ENCODE data around the gene DNAJC15. TPM values are rescaled to one million over a fixed set of nuclear protein-coding genes. Genes with fewer than 3 reads are reported as not detected.
A peak's percentile ranks its signal among the peaks of the same experiment; 100 is the strongest.

The DNAJC15 gene
- total RNA-seq, 1 experiment from 2014 or later = 20.7 TPM

- H3K36me3 ChIP-seq = no peaks in the 10 kb centered on the region
- peak overlapping the region; percentile 57 for H3K4me3 ChIP-seq
- H3K9me3 ChIP-seq (replicated peaks) = no peaks in the 10 kb centered on the region
These were observed 30.6 kb upstream of the DNAJC15 start for GRCh38 chr13:42992764-42993122.

GRCh38 chr13:42994878-42995277 is 28.5 kb upstream of the DNAJC15 start:
- Histone ChIP-seq H3K4me1 (replicated peaks) (peaks cover 48% of the 10 kb centered on the region), H3K36me3 (no peaks in the 10 kb centered on the region)

More at GRCh38 chr13:42992764-42993122, 30.6 kb upstream of the DNAJC15 start:
- no peak for DNase-seq (ENCODE audit: low read depth in 1 of 2, low spot score in 2 of 2)
- Histone ChIP-seq H3K27me3 (replicated peaks) (no peaks in the 10 kb centered on the region), H3K27ac (peak overlapping the region; percentile 91), H3K4me1 (replicated peaks) (peaks cover 44% of the 10 kb centered on the region)

GRCh38 chr13:42996584-42996983 is 26.8 kb upstream of the DNAJC15 start:
- H3K4me1 ChIP-seq (replicated peaks) = peaks cover 31% of the 10 kb centered on the region
- H3K27ac ChIP-seq = peak overlapping the region; percentile 73
- H3K36me3 ChIP-seq = no peaks in the 10 kb centered on the region
- no peaks in the 10 kb centered on the region for H3K9me3 ChIP-seq (replicated peaks)
- H3K4me3 ChIP-seq = no peak overlapping the region
- no peaks in the 10 kb centered on the region for H3K27me3 ChIP-seq (replicated peaks)
- peak; percentile 61 to 78 for DNase-seq (ENCODE audit: low read depth in 1 of 2, low spot score in 2 of 2)

More at GRCh38 chr13:42994878-42995277, 28.5 kb upstream of the DNAJC15 start:
- DNase-seq (ENCODE audit: low read depth in 1 of 2, low spot score in 2 of 2) = no peak
- Histone ChIP-seq H3K27me3 (replicated peaks) (no peaks in the 10 kb centered on the region), H3K4me3 (no peak overlapping the region), H3K27ac (no peak overlapping the region), H3K9me3 (replicated peaks) (no peaks in the 10 kb centered on the region)

- Histone ChIP-seq H3K4me1 (replicated peaks) (peaks cover 28% of the 10 kb centered on the region), H3K9me3 (replicated peaks) (no peaks in the 10 kb centered on the region), H3K4me3 (no peak overlapping the region), H3K27ac (peak overlapping the region; percentile 73), H3K36me3 (no peaks in the 10 kb centered on the region), H3K27me3 (replicated peaks) (no peaks in the 10 kb centered on the region)
- DNase-seq (ENCODE audit: low read depth in 1 of 2, low spot score in 2 of 2) = peak in 1 of 2 experiments; percentile 53
These were observed 26.0 kb upstream of the DNAJC15 start for GRCh38 chr13:42997381-42997780.

GRCh38 chr13:42999491-42999890 is 23.9 kb upstream of the DNAJC15 start:
- no peaks in the 10 kb centered on the region for H3K36me3 ChIP-seq
- DNase-seq (ENCODE audit: low read depth in 1 of 2, low spot score in 2 of 2) = no peak
- no peak overlapping the region for H3K4me3 ChIP-seq
- H3K27ac ChIP-seq = no peak overlapping the region
- peaks cover 26% of the 10 kb centered on the region for H3K4me1 ChIP-seq (replicated peaks)
- no peaks in the 10 kb centered on the region for H3K27me3 ChIP-seq (replicated peaks)
- H3K9me3 ChIP-seq (replicated peaks) = no peaks in the 10 kb centered on the region

- no peak overlapping the region for H3K4me3 ChIP-seq
- no peaks in the 10 kb centered on the region for H3K27me3 ChIP-seq (replicated peaks)
- H3K9me3 ChIP-seq (replicated peaks) = no peaks in the 10 kb centered on the region
- peaks cover 35% of the 10 kb centered on the region for H3K4me1 ChIP-seq (replicated peaks)
- no peak overlapping the region for H3K27ac ChIP-seq
- no peaks in the 10 kb centered on the region for H3K36me3 ChIP-seq
- DNase-seq (ENCODE audit: low read depth in 1 of 2, low spot score in 2 of 2) = no peak
These were observed 22.7 kb upstream of the DNAJC15 start for GRCh38 chr13:43000676-43001075.

- H3K36me3 ChIP-seq = no peaks in the 10 kb centered on the region
- H3K27me3 ChIP-seq (replicated peaks) = no peaks in the 10 kb centered on the region
These were observed 21.4 kb upstream of the DNAJC15 start for GRCh38 chr13:43002021-43002420.

GRCh38 chr13:43003010-43003409 is 20.4 kb upstream of the DNAJC15 start:
- Histone ChIP-seq H3K27ac (no peak overlapping the region), H3K36me3 (no peaks in the 10 kb centered on the region), H3K4me3 (no peak overlapping the region), H3K9me3 (replicated peaks) (no peaks in the 10 kb centered on the region), H3K4me1 (replicated peaks) (peaks cover 38% of the 10 kb centered on the region), H3K27me3 (replicated peaks) (no peaks in the 10 kb centered on the region)
- no peak for DNase-seq (ENCODE audit: low read depth in 1 of 2, low spot score in 2 of 2)

More at GRCh38 chr13:43002021-43002420, 21.4 kb upstream of the DNAJC15 start:
- Histone ChIP-seq H3K4me3 (no peak overlapping the region), H3K27ac (no peak overlapping the region), H3K4me1 (replicated peaks) (peaks cover 38% of the 10 kb centered on the region), H3K9me3 (replicated peaks) (no peaks in the 10 kb centered on the region)
- DNase-seq (ENCODE audit: low read depth in 1 of 2, low spot score in 2 of 2) = no peak

GRCh38 chr13:43003729-43004128 is 19.7 kb upstream of the DNAJC15 start:
- no peaks in the 10 kb centered on the region for H3K9me3 ChIP-seq (replicated peaks)
- H3K27me3 ChIP-seq (replicated peaks) = no peaks in the 10 kb centered on the region
- no peak for DNase-seq (ENCODE audit: low read depth in 1 of 2, low spot score in 2 of 2)
- no peak overlapping the region for H3K27ac ChIP-seq
- no peaks in the 10 kb centered on the region for H3K36me3 ChIP-seq
- no peak overlapping the region for H3K4me3 ChIP-seq
- H3K4me1 ChIP-seq (replicated peaks) = peaks cover 37% of the 10 kb centered on the region

GRCh38 chr13:43005460-43006236 is 17.7 kb upstream of the DNAJC15 start:
- Histone ChIP-seq H3K36me3 (no peaks in the 10 kb centered on the region), H3K27me3 (replicated peaks) (no peaks in the 10 kb centered on the region), H3K9me3 (replicated peaks) (no peaks in the 10 kb centered on the region), H3K4me1 (replicated peaks) (peaks cover 43% of the 10 kb centered on the region), H3K4me3 (no peak overlapping the region), H3K27ac (peak overlapping the region; percentile 76)
- peak in 1 of 2 experiments; percentile 67 for DNase-seq (ENCODE audit: low read depth in 1 of 2, low spot score in 2 of 2)

GRCh38 chr13:43006893-43007631 is 16.3 kb upstream of the DNAJC15 start:
- Histone ChIP-seq H3K4me1 (replicated peaks) (peaks cover 43% of the 10 kb centered on the region), H3K36me3 (no peaks in the 10 kb centered on the region)

GRCh38 chr13:43008596-43008995 is 14.8 kb upstream of the DNAJC15 start:
- Histone ChIP-seq H3K9me3 (replicated peaks) (no peaks in the 10 kb centered on the region), H3K4me3 (no peak overlapping the region), H3K4me1 (replicated peaks) (peaks cover 43% of the 10 kb centered on the region), H3K36me3 (no peaks in the 10 kb centered on the region), H3K27me3 (replicated peaks) (no peaks in the 10 kb centered on the region), H3K27ac (no peak overlapping the region)
- no peak for DNase-seq (ENCODE audit: low read depth in 1 of 2, low spot score in 2 of 2)

More at GRCh38 chr13:43006893-43007631, 16.3 kb upstream of the DNAJC15 start:
- H3K27me3 ChIP-seq (replicated peaks) = no peaks in the 10 kb centered on the region
- peak in 1 of 2 experiments; percentile 71 for DNase-seq (ENCODE audit: low read depth in 1 of 2, low spot score in 2 of 2)
- no peak overlapping the region for H3K4me3 ChIP-seq
- H3K27ac ChIP-seq = peak overlapping the region; percentile 76
- H3K9me3 ChIP-seq (replicated peaks) = no peaks in the 10 kb centered on the region

GRCh38 chr13:43009506-43009905 is 13.9 kb upstream of the DNAJC15 start:
- Histone ChIP-seq H3K4me1 (replicated peaks) (peaks cover 40% of the 10 kb centered on the region), H3K27me3 (replicated peaks) (no peaks in the 10 kb centered on the region), H3K9me3 (replicated peaks) (no peaks in the 10 kb centered on the region), H3K4me3 (no peak overlapping the region), H3K27ac (no peak overlapping the region), H3K36me3 (no peaks in the 10 kb centered on the region)
- no peak for DNase-seq (ENCODE audit: low read depth in 1 of 2, low spot score in 2 of 2)

- Histone ChIP-seq H3K27me3 (replicated peaks) (no peaks in the 10 kb centered on the region), H3K27ac (no peak overlapping the region)
- no peak for DNase-seq (ENCODE audit: low read depth in 1 of 2, low spot score in 2 of 2)
These were observed 9.2 kb upstream of the DNAJC15 start for GRCh38 chr13:43014162-43014561.

More at GRCh38 chr13:43014162-43014561, 9.2 kb upstream of the DNAJC15 start:
- Histone ChIP-seq H3K36me3 (no peaks in the 10 kb centered on the region), H3K9me3 (replicated peaks) (no peaks in the 10 kb centered on the region), H3K4me3 (no peak overlapping the region), H3K4me1 (replicated peaks) (peaks cover 3% of the 10 kb centered on the region; the same call in 1 of the 2 replicates)
